Testis (tissue), 3 donors: Measurements from ENCODE around the gene FBXW9. TPM values are rescaled to one million over a fixed set of nuclear protein-coding genes. Genes with fewer than 3 reads are reported as not detected.
A peak's percentile ranks its signal among the peaks of the same experiment; 100 is the strongest.

Experiments used
- DNase-seq: peaks from one replicate; pipeline ENCODE4 v3.0.0-alpha.2; 2019
- H3K27ac ChIP-seq, 2 donors: fragments of 200-600 bp; sonication (generic); one replicate each; pipeline ENCODE4 v1.5.1; 2019
- H3K27me3 ChIP-seq: fragments of 200-600 bp; sonication (generic); one replicate; pipeline ENCODE4 v1.5.1; 2019
- H3K36me3 ChIP-seq: fragments of 200-600 bp; sonication (generic); one replicate; pipeline ENCODE4 v1.5.1; 2017; ENCODE audit warnings: low read depth; ENCODE audit errors: missing control alignments
- H3K4me1 ChIP-seq: fragments of 200-600 bp; sonication (generic); one replicate; pipeline ENCODE4 v1.5.1; 2019
- H3K4me3 ChIP-seq, 2 donors: fragments of 200-600 bp; sonication (generic); one replicate each; pipeline ENCODE4 v1.5.1; 2017 to 2019
- H3K9me3 ChIP-seq: fragments of 200-600 bp; sonication (generic); one replicate; pipeline ENCODE4 v1.5.1; 2017
- CTCF ChIP-seq, 3 experiments: fragments of 450-650 bp in 2 of 3; fragments of 200-600 bp in 1 of 3; sonication (generic) in 1 of 3; IDR thresholded peaks; one replicate each; pipeline ENCODE4 v1.5.1; 2016 to 2019; ENCODE audit warnings: antibody characterized with exemption in 3 of 3, mild to moderate bottlenecking in 2 of 3, moderate library complexity in 1 of 3
- POLR2A ChIP-seq: fragments of 450-650 bp; IDR thresholded peaks from one replicate; pipeline ENCODE4 v1.6.1; 2017; ENCODE audit warnings: antibody characterized with exemption, mild to moderate bottlenecking, moderate library complexity
- WGBS, 2 donors: methylation state at CpG; one replicate each; pipeline ENCODE4 v1.1.5; 2018; 5-methylcytosine and 5-hydroxymethylcytosine counted together
- intact Hi-C: fragments of 100-400 bp; cut with DNase I; formaldehyde crosslinking; loops from one replicate; pipeline ENCODE4 v1.15.1; 2023; ENCODE audit warnings: low total_unique reads
- polyA plus RNA-seq: library from polyadenylated mRNA; stranded (reverse); fragments of 350-450 nt; fragmentation: Illumina TruSeq; extraction: RNeasy Lipid Tissue Mini Kit (QIAGEN cat#74804); gene quantifications from one replicate; pipeline ENCODE4 v1.2.3, GENCODE V29; 2014; ENCODE audit warnings: low read depth, low replicate concordance; ENCODE audit not compliant: insufficient read depth
- total RNA-seq, 2 donors: library from RNA; depleted of rRNA; stranded (reverse); fragments of >200 nt; gene quantifications; one replicate each; pipeline ENCODE4 v1.2.3, GENCODE V29; 2016

Gene FBXW9
- total and polyA plus RNA-seq, 3 donors from 2014 or later = 20.5 to 27.4 (median 23.3) TPM

DNA sequence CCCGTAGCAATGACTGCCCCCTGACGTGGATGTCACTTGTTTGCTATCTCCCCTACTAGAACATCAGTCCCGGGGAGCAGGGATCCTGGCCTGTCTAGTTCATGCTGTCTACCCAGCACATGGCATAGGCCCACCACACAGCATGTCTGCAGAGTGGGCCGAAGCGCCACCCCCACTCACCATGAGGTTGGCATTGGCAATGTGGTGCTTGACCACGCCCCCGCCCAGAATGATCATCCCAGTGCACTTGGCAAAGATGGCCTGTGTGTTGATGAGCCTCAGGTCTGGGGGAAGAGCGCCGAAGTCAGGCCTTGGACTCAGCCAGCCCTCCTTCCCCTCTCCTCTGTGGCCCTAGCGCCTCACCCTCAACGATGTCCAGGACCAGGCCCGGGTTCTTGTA is 19.5 kb downstream of the FBXW9 start:
- WGBS, 2 donors = 89 to 92% methylated on average over 6 to 12 of the region's 12 CpGs

DNA sequence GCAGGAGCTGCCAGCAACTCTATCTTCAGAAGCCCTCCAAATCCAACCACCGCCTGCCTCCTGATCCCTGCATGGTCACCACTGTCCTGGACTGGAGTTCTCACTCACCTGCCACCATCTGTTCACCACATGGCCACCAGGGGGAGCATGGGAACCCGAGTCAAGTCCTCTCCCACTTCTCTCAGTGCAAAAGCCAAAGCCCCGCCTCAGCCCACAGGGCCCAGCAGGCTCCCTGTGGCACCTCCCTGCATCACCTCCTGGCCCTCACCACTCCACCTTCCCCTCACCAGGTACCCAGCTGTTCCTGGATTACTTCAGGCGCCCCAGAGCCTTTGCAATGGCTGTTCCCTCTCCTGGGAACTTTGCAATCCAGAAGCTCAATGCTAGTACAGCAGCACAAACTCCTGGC is 20.0 kb downstream of the FBXW9 start:
- intact Hi-C loops = no loop called here
- 35 to 36% methylated on average over 3 to 4 of the region's 4 CpGs for WGBS, 2 donors
- H3K36me3 ChIP-seq = no peaks in the 10 kb centered on the region
- no peak overlapping the region for H3K4me3 ChIP-seq
- no peaks in the 10 kb centered on the region for H3K9me3 ChIP-seq
- H3K27me3 ChIP-seq = no peaks in the 10 kb centered on the region
- TF ChIP-seq POLR2A (no peak), CTCF (IDR thresholded peaks at IDR 0.05) (peak; percentile 66 to 89 (median 72))
- DNase-seq = peak; percentile 90
- H3K27ac ChIP-seq = no peak overlapping the region
- peaks cover 10% of the 10 kb centered on the region for H3K4me1 ChIP-seq

More for the DNA sequence above, 19.5 kb downstream of the FBXW9 start:
- no peak for DNase-seq
- TF ChIP-seq CTCF (IDR thresholded peaks at IDR 0.05) (no peak), POLR2A (no peak)
- no peak overlapping the region for H3K4me3 ChIP-seq
- intact Hi-C loops = no loop called here
- peaks cover 10% of the 10 kb centered on the region for H3K4me1 ChIP-seq
- H3K27ac ChIP-seq = no peak overlapping the region
- no peaks in the 10 kb centered on the region for H3K9me3 ChIP-seq
- H3K36me3 ChIP-seq = no peaks in the 10 kb centered on the region
- H3K27me3 ChIP-seq = no peaks in the 10 kb centered on the region

GRCh38 chr19:12675940-12676339 is 20.5 kb downstream of the FBXW9 start:
- Histone ChIP-seq H3K27ac (no peak overlapping the region), H3K36me3 (no peaks in the 10 kb centered on the region), H3K9me3 (no peaks in the 10 kb centered on the region), H3K4me1 (peaks cover 10% of the 10 kb centered on the region), H3K4me3 (no peak overlapping the region), H3K27me3 (no peaks in the 10 kb centered on the region)
- no peak for DNase-seq
- intact Hi-C loops = no loop called here
- WGBS, 2 donors = 80 to 88% methylated on average over 11 to 15 of the region's 15 CpGs
- TF ChIP-seq CTCF (IDR thresholded peaks at IDR 0.05) (no peak), POLR2A (no peak)

GRCh38 chr19:12675399-12675798 is 21.0 kb downstream of the FBXW9 start:
- intact Hi-C loops = no loop called here
- no peak for DNase-seq
- 95% methylated on average over 8 to 10 of the region's 10 CpGs for WGBS, 2 donors

More at GRCh38 chr19:12675399-12675798, 21.0 kb downstream of the FBXW9 start:
- no peak overlapping the region for H3K27ac ChIP-seq
- peaks cover 9% of the 10 kb centered on the region for H3K4me1 ChIP-seq
- H3K9me3 ChIP-seq = no peaks in the 10 kb centered on the region
- TF ChIP-seq CTCF (IDR thresholded peaks at IDR 0.05) (no peak), POLR2A (no peak)
- no peaks in the 10 kb centered on the region for H3K27me3 ChIP-seq
- no peak overlapping the region for H3K4me3 ChIP-seq
- no peaks in the 10 kb centered on the region for H3K36me3 ChIP-seq
